ENCODE results near the gene ORC2. TPM values are rescaled to one million over a fixed set of nuclear protein-coding genes. Genes with fewer than 3 reads are reported as not detected.
A peak's percentile ranks its signal among the peaks of the same experiment; 100 is the strongest.

ORC2 gene
- total RNA-seq, 1 experiment from 2014 or later: 56.0 TPM

DNA sequence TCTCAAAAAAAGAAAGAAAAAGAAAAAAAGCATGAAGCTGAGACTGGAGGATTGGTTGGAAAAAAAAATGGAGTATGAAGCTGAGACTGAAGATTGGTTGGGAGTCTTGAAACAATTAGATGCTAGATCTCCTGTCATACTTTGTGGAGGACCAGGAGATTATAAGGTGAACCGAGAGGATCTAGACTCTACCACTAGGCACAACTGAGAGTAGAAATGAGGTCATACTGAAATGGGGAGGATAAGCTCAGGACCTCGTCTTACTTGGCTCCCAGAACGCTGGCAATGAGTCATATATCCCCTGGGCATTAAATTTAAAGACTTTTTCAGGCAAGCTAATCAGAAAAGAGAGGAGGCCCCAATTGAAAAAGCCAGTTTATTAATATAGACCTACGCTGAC, 3.3 kb upstream of the ORC2 start (continued):
- TF ChIP-seq KAT7 (CRISPR knock-in tag; IDR thresholded peaks at IDR 0.05; ENCODE audit: borderline replicate concordance) (no peak), PRDM15 (CRISPR knock-in tag; IDR thresholded peaks at IDR 0.05) (no peak)

DNA sequence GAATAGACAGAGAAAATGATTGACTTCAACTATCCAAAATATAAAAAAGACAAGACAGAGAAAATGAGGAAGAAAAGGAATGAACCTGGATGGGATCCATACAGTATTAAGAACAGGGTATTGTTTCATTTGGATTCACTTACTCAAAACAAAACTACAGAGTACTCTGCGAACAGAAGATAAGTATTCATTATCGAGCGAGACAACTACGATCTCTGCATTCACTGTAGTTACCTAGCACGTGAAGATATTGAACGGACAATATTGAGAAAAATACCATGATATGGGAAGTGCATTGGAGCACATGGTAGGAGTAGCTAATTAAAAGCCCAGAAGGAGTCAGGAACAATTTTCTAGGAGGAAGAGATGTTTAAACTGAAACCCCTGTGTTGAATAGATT, 1.0 kb upstream of the ORC2 start:
- DNase-seq (ENCODE audit: low spot score) (no peak), ATAC-seq (no peak)
- peaks cover 4% of the 10 kb centered on the region for H3K36me3 Mint-ChIP-seq
- H3K27ac Mint-ChIP-seq: peak overlapping the region; percentile 77
- ChIA-PET CTCF (interaction anchor here (0.6 to 3.3 kb wide), 12 partner anchors 15 to 399 kb away, joined by 3 to 42 read pairs (median 4); partner anchors contain the start of gene CLK1), POLR2A (interaction anchor here (1.8 kb wide), 1 partner anchor 153 kb away, joined by 5 read pairs; no protein-coding TSS in a partner anchor)
- no peaks in the 10 kb centered on the region for H3K9me3 Mint-ChIP-seq
- H3K4me1 Mint-ChIP-seq: peaks cover 30% of the 10 kb centered on the region
- H3K27me3 Mint-ChIP-seq (ENCODE audit: low read depth): no peaks in the 10 kb centered on the region
- peak overlapping the region; percentile 98 for H3K4me3 Mint-ChIP-seq
- no peak for TF ChIP-seq OVOL2 (CRISPR knock-in tag; IDR thresholded peaks at IDR 0.05; ENCODE audit: borderline replicate concordance)
- no peak for TF ChIP-seq ESRRA (CRISPR knock-in tag; IDR thresholded peaks at IDR 0.05; ENCODE audit: borderline replicate concordance)
- no peak for TF ChIP-seq NFATC4 (CRISPR knock-in tag; IDR thresholded peaks at IDR 0.05)
- no peak for TF ChIP-seq FOXP1 (CRISPR knock-in tag; IDR thresholded peaks at IDR 0.05; ENCODE audit: borderline replicate concordance)
- no peak for TF ChIP-seq TCF7 (CRISPR knock-in tag; IDR thresholded peaks at IDR 0.05; ENCODE audit: low read depth)
- TF ChIP-seq USF1 (CRISPR knock-in tag; IDR thresholded peaks at IDR 0.05): no peak
- TF ChIP-seq ZNF532 (CRISPR knock-in tag; IDR thresholded peaks at IDR 0.05; ENCODE audit: borderline replicate concordance): no peak
- TF ChIP-seq PRDM15 (CRISPR knock-in tag; IDR thresholded peaks at IDR 0.05): no peak
- TF ChIP-seq GRHL2 (CRISPR knock-in tag; IDR thresholded peaks at IDR 0.05; ENCODE audit: insufficient replicate concordance, severe bottlenecking): no peak
- no peak for TF ChIP-seq NFE2L1 (CRISPR knock-in tag; IDR thresholded peaks at IDR 0.05)
- TF ChIP-seq, protein P1, sequence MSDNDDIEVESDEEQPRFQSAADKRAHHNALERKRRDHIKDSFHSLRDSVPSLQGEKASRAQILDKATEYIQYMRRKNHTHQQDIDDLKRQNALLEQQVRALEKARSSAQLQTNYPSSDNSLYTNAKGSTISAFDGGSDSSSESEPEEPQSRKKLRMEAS (CRISPR knock-in tag; IDR thresholded peaks at IDR 0.05): no peak
- TF ChIP-seq ATF1 (CRISPR knock-in tag; IDR thresholded peaks at IDR 0.05): no peak
- TF ChIP-seq KAT7 (CRISPR knock-in tag; IDR thresholded peaks at IDR 0.05; ENCODE audit: borderline replicate concordance): no peak

Data from WTC11 (cell line).